Suprapubic skin (tissue), 4 donors: ENCODE measurements around the gene PLA2G5. TPM values are rescaled to one million over a fixed set of nuclear protein-coding genes. Genes with fewer than 3 reads are reported as not detected.
"Not testable (repeated sequence)": the region's sequence is repeated elsewhere in the genome, so short reads cannot be mapped to it uniquely, and the experiment has no call there.

ENCODE experiments used
- DNase-seq, 2 donors: peaks; one replicate each; pipeline ENCODE4 v3.0.0-alpha.2; 2019; ENCODE audit warnings: low spot score in 2 of 2
- H3K27ac ChIP-seq: fragments of 200-600 bp; sonication (generic); one replicate; pipeline ENCODE4 v1.5.1; 2019
- H3K27me3 ChIP-seq: fragments of 200-600 bp; sonication (generic); one replicate; pipeline ENCODE4 v1.5.1; 2019
- H3K36me3 ChIP-seq: fragments of 200-600 bp; sonication (generic); one replicate; pipeline ENCODE4 v1.5.1; 2019
- H3K4me1 ChIP-seq: fragments of 200-600 bp; sonication (generic); one replicate; pipeline ENCODE4 v1.5.1; 2019
- H3K4me3 ChIP-seq: fragments of 200-600 bp; sonication (generic); one replicate; pipeline ENCODE4 v1.5.1; 2019; ENCODE audit warnings: mild to moderate bottlenecking
- H3K9me3 ChIP-seq: fragments of 200-600 bp; sonication (generic); one replicate; pipeline ENCODE4 v1.5.1; 2019
- EP300 ChIP-seq: sonication (generic); formaldehyde crosslinking; IDR thresholded peaks from one replicate; pipeline ENCODE4 v1.6.1; 2017; ENCODE audit warnings: antibody characterized with exemption
- POLR2A ChIP-seq, 2 donors: fragments of 450-650 bp; IDR thresholded peaks; one replicate each; pipeline ENCODE4 v1.6.1; 2017; ENCODE audit warnings: antibody characterized with exemption in 2 of 2, mild to moderate bottlenecking in 2 of 2, moderate library complexity in 2 of 2
- POLR2AphosphoS5 ChIP-seq, 3 donors: sonication (generic); formaldehyde crosslinking; IDR thresholded peaks; one replicate each; pipeline ENCODE4 v1.6.1; 2017; ENCODE audit warnings: antibody characterized with exemption in 3 of 3
- WGBS: methylation state at CpG from one replicate; pipeline ENCODE4 v1.1.5; 2018; 5-methylcytosine and 5-hydroxymethylcytosine counted together
- total RNA-seq, 4 donors: library from RNA; depleted of rRNA; stranded (reverse); fragments of >200 nt; gene quantifications; one replicate each; pipeline ENCODE4 v1.1.0, GENCODE V29; 2016
- TF ChIP-seq, protein P1 (sequence below), 2 donors: fragments of 200-600 bp in 1 of 2; fragments of 450-650 bp in 1 of 2; sonication (generic) in 1 of 2; IDR thresholded peaks; one replicate each; pipeline ENCODE4 v1.5.1; 2016 to 2019; ENCODE audit warnings: antibody characterized with exemption in 2 of 2, mild to moderate bottlenecking in 1 of 2, moderate library complexity in 1 of 2

The PLA2G5 gene
- total RNA-seq, 4 donors from 2014 or later, result 0.79 to 4.2 TPM; not detected in 2

DNA sequence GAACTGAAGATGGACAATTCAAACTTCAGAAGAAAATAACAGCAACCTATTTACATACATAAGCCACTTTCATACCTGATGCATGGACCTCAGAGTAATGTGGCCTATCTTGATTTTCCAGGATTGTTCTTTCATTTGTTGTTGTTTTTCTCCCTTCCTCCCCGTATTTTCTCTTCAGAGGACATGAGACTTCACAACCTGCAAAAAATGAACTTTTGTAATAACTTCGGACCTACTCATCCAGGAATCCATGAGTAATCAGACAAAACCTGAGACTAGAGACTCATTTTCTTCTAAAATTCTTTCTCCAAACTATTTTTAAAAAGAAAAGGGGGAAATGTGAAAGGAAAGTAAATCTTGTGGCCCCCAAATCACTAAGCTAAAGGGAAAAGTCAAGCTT is 17.6 kb upstream of the PLA2G5 start:
- WGBS, result 88% methylated on average over 2 of the region's 2 CpGs
- no peak for TF ChIP-seq POLR2A (IDR thresholded peaks at IDR 0.05)
- no peak for TF ChIP-seq POLR2AphosphoS5 (IDR thresholded peaks at IDR 0.05)
- TF ChIP-seq, protein P1, sequence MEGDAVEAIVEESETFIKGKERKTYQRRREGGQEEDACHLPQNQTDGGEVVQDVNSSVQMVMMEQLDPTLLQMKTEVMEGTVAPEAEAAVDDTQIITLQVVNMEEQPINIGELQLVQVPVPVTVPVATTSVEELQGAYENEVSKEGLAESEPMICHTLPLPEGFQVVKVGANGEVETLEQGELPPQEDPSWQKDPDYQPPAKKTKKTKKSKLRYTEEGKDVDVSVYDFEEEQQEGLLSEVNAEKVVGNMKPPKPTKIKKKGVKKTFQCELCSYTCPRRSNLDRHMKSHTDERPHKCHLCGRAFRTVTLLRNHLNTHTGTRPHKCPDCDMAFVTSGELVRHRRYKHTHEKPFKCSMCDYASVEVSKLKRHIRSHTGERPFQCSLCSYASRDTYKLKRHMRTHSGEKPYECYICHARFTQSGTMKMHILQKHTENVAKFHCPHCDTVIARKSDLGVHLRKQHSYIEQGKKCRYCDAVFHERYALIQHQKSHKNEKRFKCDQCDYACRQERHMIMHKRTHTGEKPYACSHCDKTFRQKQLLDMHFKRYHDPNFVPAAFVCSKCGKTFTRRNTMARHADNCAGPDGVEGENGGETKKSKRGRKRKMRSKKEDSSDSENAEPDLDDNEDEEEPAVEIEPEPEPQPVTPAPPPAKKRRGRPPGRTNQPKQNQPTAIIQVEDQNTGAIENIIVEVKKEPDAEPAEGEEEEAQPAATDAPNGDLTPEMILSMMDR (IDR thresholded peaks at IDR 0.05), result no peak
- no peak for TF ChIP-seq EP300
- H3K36me3 ChIP-seq, result no peaks in the 10 kb centered on the region
- DNase-seq, result no peak
- no peak overlapping the region for H3K27ac ChIP-seq
- H3K9me3 ChIP-seq, result no peaks in the 10 kb centered on the region
- no peaks in the 10 kb centered on the region for H3K4me1 ChIP-seq
- H3K27me3 ChIP-seq, result peaks cover 7% of the 10 kb centered on the region
- H3K4me3 ChIP-seq, result no peak overlapping the region

DNA sequence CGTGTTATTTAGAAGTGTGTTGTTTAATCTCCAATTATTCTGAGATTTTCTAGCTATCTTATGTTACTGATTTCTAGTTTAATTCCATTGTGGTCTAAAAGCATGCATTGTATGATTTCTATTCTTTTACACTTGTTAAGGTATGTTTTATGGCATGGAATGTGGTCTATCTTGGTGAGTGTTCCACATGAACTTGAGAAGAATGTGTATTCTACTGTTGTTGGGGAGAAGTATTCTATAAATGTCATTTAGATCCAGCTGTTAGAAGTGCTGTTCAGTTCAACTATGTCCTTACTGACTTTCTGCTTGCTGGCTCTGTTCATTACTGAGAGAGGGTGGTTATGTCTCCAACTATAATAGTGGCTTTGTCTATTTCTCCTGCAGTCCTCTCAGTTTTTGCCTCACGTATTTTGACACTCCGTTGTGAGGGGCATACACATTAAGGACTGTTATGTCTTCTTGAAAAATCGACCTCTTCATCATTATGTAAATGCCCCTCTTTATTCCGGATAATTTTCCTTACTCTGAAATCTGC is 12.0 kb upstream of the PLA2G5 start:
- no peak for DNase-seq
- WGBS, result 68% methylated on average over 5 of the region's 5 CpGs
- Histone ChIP-seq H3K9me3 (no peaks in the 10 kb centered on the region), H3K4me1 (peaks cover 7% of the 10 kb centered on the region), H3K4me3 (no peak overlapping the region), H3K27ac (no peak overlapping the region), H3K27me3 (peaks cover 7% of the 10 kb centered on the region), H3K36me3 (no peaks in the 10 kb centered on the region)
- TF ChIP-seq POLR2AphosphoS5 (IDR thresholded peaks at IDR 0.05), result no peak
- TF ChIP-seq POLR2A (IDR thresholded peaks at IDR 0.05), result no peak
- TF ChIP-seq, protein P1 (IDR thresholded peaks at IDR 0.05), result no peak
- TF ChIP-seq EP300, result no peak

DNA sequence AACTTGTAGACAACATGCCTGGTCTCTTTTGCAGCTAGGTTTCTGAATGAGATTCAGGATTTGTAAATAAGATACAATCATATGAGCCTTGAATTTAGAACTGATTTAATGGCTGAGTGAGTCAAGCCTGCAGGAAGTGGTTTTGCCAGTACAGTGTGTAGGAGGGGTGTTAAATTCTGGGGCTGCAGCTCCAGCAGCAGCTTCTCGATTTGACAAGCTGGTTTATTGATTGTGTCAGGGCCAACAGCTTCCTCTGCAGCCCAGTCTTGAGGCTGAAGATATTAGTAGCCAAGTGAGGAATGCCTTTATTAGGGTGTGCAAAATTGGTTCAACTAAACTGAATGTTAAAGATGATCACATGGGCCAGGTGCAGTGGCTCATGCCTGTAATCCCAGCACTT is 11.5 kb upstream of the PLA2G5 start:
- WGBS, result 7% methylated on average over 1 of the region's 1 CpG
- H3K27ac ChIP-seq, result no peak overlapping the region
- no peak for TF ChIP-seq EP300
- no peak for TF ChIP-seq POLR2A (IDR thresholded peaks at IDR 0.05)
- TF ChIP-seq, protein P1 (IDR thresholded peaks at IDR 0.05), result no peak
- no peak for TF ChIP-seq POLR2AphosphoS5 (IDR thresholded peaks at IDR 0.05)

DNA sequence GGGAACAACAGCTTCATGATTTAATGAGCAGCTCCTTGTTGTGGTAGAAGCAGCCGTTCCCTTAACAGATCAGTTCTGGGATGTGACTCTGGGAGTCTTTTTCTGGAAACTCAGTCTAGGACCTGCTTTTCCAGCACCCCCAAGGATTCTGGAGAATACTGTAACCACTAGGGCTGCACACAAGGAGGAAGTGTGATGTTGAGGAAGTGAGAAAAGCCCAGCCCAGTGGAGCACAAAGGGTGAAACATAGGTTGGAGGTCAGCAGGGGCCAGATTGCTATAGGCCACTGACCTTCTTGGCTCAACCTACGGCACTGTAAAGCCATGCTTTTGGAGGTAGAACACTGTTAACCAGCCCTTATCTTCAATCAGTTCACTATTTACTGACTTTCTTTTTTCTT is 10.1 kb upstream of the PLA2G5 start:
- H3K27ac ChIP-seq, result no peak overlapping the region
- TF ChIP-seq EP300 (no peak), POLR2AphosphoS5 (IDR thresholded peaks at IDR 0.05) (no peak), POLR2A (IDR thresholded peaks at IDR 0.05) (no peak)
- TF ChIP-seq, protein P1 (IDR thresholded peaks at IDR 0.05), result no peak
- H3K36me3 ChIP-seq, result no peaks in the 10 kb centered on the region
- peaks cover 4% of the 10 kb centered on the region for H3K27me3 ChIP-seq
- no peak for DNase-seq
- no peaks in the 10 kb centered on the region for H3K9me3 ChIP-seq
- H3K4me3 ChIP-seq, result no peak overlapping the region
- H3K4me1 ChIP-seq, result peaks cover 7% of the 10 kb centered on the region
- 73% methylated on average over 2 of the region's 2 CpGs for WGBS

More for the DNA sequence above, 11.5 kb upstream of the PLA2G5 start:
- no peak for DNase-seq
- no peaks in the 10 kb centered on the region for H3K36me3 ChIP-seq
- H3K4me3 ChIP-seq, result no peak overlapping the region
- peaks cover 7% of the 10 kb centered on the region for H3K4me1 ChIP-seq
- peaks cover 7% of the 10 kb centered on the region for H3K27me3 ChIP-seq
- no peaks in the 10 kb centered on the region for H3K9me3 ChIP-seq

DNA sequence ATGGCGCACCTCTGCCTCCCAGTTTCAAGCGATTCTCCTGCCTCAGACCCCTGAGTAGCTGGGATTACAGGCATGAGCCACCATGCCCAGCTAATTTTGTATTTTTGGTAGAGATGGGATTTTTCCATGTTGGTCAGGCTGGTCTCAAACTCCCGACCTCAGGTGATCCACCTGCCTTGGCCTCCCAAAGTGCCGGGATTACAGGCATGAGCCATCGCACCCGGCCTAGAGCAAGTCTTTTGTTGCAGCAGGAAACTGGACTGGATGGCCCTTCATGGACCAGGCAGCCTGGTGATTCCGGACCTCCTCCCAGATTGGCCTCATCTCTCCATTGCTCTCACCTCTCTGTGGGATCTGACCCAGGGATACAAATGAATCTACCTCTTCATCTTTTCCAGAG is 9.2 kb upstream of the PLA2G5 start:
- H3K27me3 ChIP-seq, H3K9me3 ChIP-seq, H3K4me1 ChIP-seq, H3K4me3 ChIP-seq, DNase-seq, H3K27ac ChIP-seq, H3K36me3 ChIP-seq: not testable (repeated sequence)
- 93% methylated on average over 7 of the region's 7 CpGs for WGBS

DNA sequence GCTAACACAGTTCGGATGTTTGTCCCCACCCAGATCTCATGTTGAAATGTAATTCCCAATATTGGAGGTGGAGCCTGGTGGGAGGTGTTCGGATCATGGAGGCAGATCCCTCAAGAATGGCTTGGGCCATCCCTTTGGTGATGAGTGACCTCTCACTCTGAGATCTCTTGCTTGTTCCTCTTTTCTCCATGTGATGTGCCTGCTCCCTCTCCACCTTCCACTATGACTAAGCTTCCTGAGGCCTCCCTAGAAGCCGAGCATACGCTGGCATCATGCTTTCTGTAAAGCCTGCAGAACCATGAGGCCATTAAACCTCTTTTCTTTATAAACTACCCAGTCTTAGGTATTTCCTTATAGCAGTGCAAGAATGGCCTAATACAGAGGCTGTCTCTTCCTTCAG is 8.1 kb upstream of the PLA2G5 start:
- H3K4me1 ChIP-seq, result peaks cover 7% of the 10 kb centered on the region
- no peaks in the 10 kb centered on the region for H3K36me3 ChIP-seq
- no peak overlapping the region for H3K4me3 ChIP-seq
- TF ChIP-seq POLR2AphosphoS5 (IDR thresholded peaks at IDR 0.05) (no peak), POLR2A (IDR thresholded peaks at IDR 0.05) (no peak), EP300 (no peak)
- TF ChIP-seq, protein P1 (IDR thresholded peaks at IDR 0.05), result no peak
- H3K27ac ChIP-seq, result no peak overlapping the region
- WGBS, result 79% methylated on average over 4 of the region's 4 CpGs
- no peak for DNase-seq
- H3K27me3 ChIP-seq, result no peaks in the 10 kb centered on the region
- H3K9me3 ChIP-seq, result no peaks in the 10 kb centered on the region
